Hematopoietic multipotent progenitor cell treated with erythropoietin and hydrocortisone succinate and interleukin-3 and kit ligand, for 17 days (in vitro differentiated cells): Measurements from ENCODE around the gene ASIC3.
A peak's percentile ranks its signal among the peaks of the same experiment; 100 is the strongest.

Experiments
- DNase-seq: peaks from one replicate; pipeline ENCODE4 v3.0.0-alpha.2; 2015; ENCODE audit warnings: low spot score

Gene ASIC3

DNA sequence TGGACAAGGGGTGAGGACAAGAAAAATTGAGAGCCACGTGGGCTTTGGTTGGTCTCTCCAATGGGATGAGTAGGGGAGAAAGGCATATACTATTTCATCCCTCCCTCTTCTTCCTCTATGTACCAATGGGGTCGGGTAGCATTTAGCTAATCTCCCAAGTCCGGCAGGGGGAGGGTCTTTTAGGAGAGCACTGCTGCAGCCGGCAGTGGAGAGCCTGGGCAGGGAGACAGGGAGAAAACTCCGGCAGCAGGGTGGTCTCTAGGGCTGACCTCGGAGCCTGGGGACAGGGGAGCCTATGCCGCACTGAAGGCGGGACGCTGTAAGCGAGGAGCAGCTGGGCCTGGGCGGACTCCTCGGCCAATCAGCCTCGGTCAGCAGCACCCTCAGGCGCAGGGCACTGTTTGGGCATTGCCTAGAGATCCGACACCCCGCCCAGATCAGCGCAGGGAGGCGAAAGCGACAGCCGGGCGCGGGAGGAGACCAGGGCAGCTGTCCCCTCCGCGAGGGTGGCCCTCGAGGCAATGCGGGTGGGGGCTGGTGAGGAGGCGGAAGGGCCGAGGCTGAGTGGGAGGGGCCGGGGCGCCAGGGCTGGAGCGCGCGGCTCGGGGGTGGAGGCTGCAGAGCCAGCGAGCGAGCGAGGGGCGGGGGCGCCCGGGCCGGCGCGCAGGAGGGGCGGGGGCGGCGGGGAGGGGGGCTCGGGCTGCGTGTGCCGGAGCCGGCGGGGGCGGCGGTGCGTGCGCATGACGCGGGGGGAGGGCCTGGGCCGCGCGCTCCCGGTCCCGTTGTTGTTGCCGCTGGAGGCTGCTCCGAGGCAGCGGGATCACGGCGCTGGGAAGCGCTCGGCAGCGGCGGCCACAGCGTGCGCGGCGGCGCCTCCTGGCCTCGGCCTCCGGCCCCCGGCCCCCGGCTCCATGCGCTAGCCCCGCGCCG lies 37.6 kb downstream of the ASIC3 start, which contains the start of gene AGAP3:
Gene AGAP3, plus strand, starts transcription at position 785 of the 930 bp plus-strand sequence. CDS start 267 bp downstream, outside the sequence.
- peak; percentile 34 for DNase-seq

- no peak for DNase-seq
Observed at GRCh38 chr7:151086802-151087244, 38.5 kb downstream of the ASIC3 start.

- no peak for DNase-seq
Observed at GRCh38 chr7:151087245-151088018, 39.1 kb downstream of the ASIC3 start.

- DNase-seq: no peak
Observed at GRCh38 chr7:151088019-151088855, 39.9 kb downstream of the ASIC3 start.

DNA sequence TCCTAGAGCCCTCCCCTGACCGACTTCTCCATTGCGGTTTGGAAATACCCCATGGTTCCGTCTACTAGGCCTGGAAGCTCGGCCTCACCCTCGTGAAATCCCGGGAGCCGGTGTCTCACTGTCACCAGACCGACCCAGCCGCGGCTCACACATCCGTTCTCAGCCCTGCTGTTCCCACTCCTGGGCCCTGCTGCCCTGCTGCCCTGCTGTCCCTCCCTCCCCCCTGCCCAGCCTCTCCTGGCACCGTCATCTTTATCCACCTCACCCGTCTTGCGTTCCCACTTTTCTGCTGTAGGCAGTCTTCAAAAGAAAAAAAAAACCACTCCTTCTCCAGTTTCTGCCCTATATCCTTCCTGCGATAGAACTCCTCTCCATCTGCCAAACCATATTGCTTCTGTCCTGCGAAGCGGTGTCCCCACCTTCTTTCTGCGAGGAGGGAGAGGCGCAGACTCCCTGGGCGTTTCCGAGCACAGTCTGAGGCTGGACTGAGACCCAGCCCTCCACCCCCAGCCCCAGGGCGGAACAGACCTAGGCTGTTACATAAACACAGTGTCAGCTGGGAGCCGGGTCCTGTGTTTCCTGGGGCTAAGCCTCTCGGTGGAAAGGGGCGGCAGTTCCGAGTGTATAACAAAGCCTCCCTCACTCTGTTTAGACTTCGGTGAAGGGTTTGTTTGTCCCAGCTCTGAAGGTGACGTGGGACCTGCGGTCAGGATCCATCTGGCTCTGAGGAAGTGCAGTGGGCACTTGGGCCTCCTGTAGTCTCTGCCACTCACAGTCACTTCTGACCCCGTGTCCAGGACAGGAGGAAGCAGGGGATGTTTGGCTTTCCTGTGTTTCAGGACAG lies 40.7 kb downstream of the ASIC3 start:
- no peak for DNase-seq

DNA sequence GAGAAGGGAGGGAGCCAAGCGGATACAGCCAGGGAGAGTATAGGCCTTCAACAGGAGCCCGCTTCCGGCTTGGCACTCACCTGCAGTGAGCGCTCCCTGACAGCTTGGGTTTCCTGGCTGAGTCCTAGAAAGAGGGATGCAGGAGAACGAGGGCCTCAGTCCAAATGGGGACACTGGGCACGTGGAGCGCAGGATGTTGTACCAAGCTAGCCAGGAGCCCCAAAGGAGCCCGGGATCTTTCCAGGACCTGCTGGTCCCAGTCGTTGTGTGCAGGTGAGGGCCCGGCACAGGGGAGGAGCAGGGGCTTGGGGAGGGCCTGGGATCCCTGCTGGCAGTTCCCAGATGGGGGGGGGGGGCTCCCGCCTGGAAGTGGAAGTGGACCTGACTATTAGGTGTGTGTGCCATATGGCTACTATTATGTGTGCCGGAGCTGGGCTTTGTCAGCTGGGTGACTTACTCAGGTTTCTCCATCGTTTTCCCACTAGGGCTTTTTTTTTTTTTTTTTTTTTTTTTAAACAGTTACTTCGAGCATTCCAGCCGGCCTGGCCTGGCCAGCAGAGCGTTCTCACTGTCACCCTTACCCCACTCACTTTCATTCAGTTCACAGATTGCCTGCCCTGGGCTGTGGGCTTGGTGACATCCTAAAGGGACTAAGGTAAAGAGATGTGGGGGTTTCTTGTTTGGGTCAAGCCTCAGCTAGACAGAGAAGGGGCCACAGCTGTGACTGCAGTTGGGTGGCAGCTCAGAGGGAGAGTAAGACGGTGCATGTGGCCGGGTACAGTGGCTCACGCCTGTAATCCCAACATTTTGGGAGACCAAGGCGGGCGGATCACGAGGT lies 41.8 kb downstream of the ASIC3 start:
- no peak for DNase-seq

GRCh38 chr7:151091003-151091402 lies 42.7 kb downstream of the ASIC3 start:
- no peak for DNase-seq

DNA sequence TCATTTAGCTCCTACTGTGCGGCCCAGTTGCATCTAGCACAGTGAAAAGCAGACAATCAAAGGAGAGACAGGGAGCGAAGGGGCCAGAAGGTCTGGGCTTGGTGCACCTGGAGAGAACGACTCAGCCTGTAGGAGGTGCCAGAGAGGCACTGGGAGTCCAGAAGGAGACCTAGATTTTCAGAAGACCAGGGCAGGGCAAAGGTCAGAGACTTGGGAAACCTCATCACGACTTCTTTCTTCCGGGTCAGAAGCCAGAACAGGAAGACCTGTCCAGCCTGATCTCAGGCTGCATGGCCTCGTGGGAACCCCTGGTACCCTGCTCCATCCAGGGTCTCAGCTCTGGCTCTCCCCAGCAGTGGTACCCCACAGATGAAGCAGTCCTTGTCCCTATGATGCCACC lies 43.1 kb downstream of the ASIC3 start:
- DNase-seq: no peak

DNA sequence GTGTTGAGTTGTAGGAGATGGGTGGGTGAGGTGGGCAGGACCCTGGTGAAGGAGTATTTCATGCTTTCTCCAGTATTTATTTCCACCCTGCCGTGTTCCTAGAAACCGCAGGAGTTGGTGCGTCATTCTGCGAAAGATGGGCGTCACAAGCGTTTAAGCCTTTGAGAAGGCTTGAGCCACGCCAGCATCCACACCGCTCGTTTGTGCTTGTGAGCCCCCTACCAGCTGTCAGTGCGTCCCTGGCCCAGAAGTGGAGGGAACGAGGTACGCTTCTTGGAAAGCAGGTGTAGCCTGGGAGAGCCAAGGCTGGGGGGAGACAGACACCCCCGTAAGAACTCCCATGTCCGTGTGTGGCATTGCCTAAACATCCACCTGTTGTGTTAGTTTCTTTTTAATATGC lies 43.7 kb downstream of the ASIC3 start:
- DNase-seq: no peak

GRCh38 chr7:151093748-151094147 lies 45.4 kb downstream of the ASIC3 start:
- DNase-seq: no peak

- DNase-seq: no peak
Observed at GRCh38 chr7:151094675-151095074, 46.3 kb downstream of the ASIC3 start.

DNA sequence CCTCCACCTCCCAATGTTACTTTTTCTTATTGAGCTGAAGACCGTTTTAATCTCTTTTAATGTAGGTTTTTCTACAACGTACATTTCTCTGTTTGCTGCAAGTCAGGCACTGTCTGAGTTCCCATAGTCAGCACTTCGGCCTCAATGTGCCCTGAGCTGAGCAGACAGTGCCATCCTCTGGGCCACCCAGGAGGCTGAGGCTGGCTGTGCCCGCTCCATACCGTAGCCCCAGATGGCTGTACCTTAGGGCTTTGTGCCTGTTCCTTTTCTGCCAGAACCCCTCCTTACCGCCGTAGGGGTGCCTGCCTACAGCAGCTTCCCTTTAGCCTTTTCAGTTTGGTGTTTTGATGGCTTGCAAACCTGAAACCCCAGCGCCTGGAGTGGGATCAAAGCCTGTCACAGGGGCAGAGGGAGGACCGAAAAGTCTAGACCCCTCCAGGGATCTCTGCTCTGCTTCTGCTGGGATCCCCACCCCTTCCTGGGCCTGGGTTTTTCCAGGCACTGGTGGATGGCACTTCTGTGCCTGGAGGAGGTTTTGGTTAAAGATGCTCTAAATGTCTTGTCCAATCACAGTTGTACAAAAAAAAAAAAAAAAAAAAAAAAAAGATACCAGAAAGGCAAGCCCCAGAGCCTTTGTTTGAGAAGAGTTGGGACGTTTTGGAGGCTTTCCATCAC lies 46.9 kb downstream of the ASIC3 start:
- no peak for DNase-seq

- no peak for DNase-seq
Observed at GRCh38 chr7:151095828-151096475, 47.6 kb downstream of the ASIC3 start.

- no peak for DNase-seq
Observed at GRCh38 chr7:151099486-151100211, 51.3 kb downstream of the ASIC3 start.

GRCh38 chr7:151100921-151101320 lies 52.6 kb downstream of the ASIC3 start:
- DNase-seq: no peak

GRCh38 chr7:151101621-151102396 lies 53.5 kb downstream of the ASIC3 start:
- no peak for DNase-seq
